Measurements from ENCODE around the gene L3MBTL4. TPM values are rescaled to one million over a fixed set of nuclear protein-coding genes. Genes with fewer than 3 reads are reported as not detected.

The L3MBTL4 gene
- total RNA-seq, 1 experiment from 2014 or later, result not detected

- intact Hi-C loops (cut with micrococcal nuclease; ENCODE audit: unreplicated experiment), result no loop called here
- H3K4me1 ChIP-seq (ENCODE audit: insufficient read depth, low read length, poor library complexity, severe bottlenecking), result no peaks in the 10 kb centered on the region
- no TSS peak for BruUV-seq (replicated peaks)
- DNase-seq (ENCODE audit: low spot score), result no peak
- TF ChIP-seq EZH2 (IDR thresholded peaks at IDR 0.05; ENCODE audit: borderline replicate concordance, low read depth, low read length, poor library complexity, severe bottlenecking) (no peak), CTCF (conservative IDR thresholded peaks at IDR 0.05; ENCODE audit: low read depth, low read length) (no peak)
- peaks cover 19% of the 10 kb centered on the region for H3K9me3 ChIP-seq (ENCODE audit: low read depth, low read length, poor library complexity, severe bottlenecking)
- no peak overlapping the region for H3K27ac ChIP-seq (ENCODE audit: low read depth, low read length, poor library complexity, severe bottlenecking)
- no peak overlapping the region for H3K4me3 ChIP-seq (ENCODE audit: low read depth, low read length, poor library complexity, severe bottlenecking)
- no peaks in the 10 kb centered on the region for H3K36me3 ChIP-seq (ENCODE audit: insufficient read depth, low read length, poor library complexity, severe bottlenecking)
- CTCF ChIA-PET, result no interaction called here
- POLR2A ChIA-PET (ENCODE audit: low non-redundant PET), result no interaction called here
- H3K27me3 ChIP-seq (replicated peaks; ENCODE audit: insufficient read depth, low read depth, low read length, poor library complexity), result no peaks in the 10 kb centered on the region
These were observed 39.7 kb downstream of the L3MBTL4 start for GRCh38 chr18:6374935-6375529.

- Histone ChIP-seq H3K4me3 (ENCODE audit: low read depth, low read length, poor library complexity, severe bottlenecking) (no peak overlapping the region), H3K27ac (ENCODE audit: low read depth, low read length, poor library complexity, severe bottlenecking) (no peak overlapping the region), H3K27me3 (replicated peaks; ENCODE audit: insufficient read depth, low read depth, low read length, poor library complexity) (no peaks in the 10 kb centered on the region), H3K4me1 (ENCODE audit: insufficient read depth, low read length, poor library complexity, severe bottlenecking) (no peaks in the 10 kb centered on the region), H3K36me3 (ENCODE audit: insufficient read depth, low read length, poor library complexity, severe bottlenecking) (no peaks in the 10 kb centered on the region), H3K9me3 (ENCODE audit: low read depth, low read length, poor library complexity, severe bottlenecking) (peaks cover 19% of the 10 kb centered on the region)
- CTCF ChIA-PET, result no interaction called here
- no peak for DNase-seq (ENCODE audit: low spot score)
- POLR2A ChIA-PET (ENCODE audit: low non-redundant PET), result no interaction called here
- no peak for TF ChIP-seq CTCF (conservative IDR thresholded peaks at IDR 0.05; ENCODE audit: low read depth, low read length)
- no peak for TF ChIP-seq EZH2 (IDR thresholded peaks at IDR 0.05; ENCODE audit: borderline replicate concordance, low read depth, low read length, poor library complexity, severe bottlenecking)
- intact Hi-C loops (cut with micrococcal nuclease; ENCODE audit: unreplicated experiment), result no loop called here
- no TSS peak for BruUV-seq (replicated peaks)
These were observed 40.4 kb downstream of the L3MBTL4 start for GRCh38 chr18:6374340-6374739.

GRCh38 chr18:6373187-6373586 lies 41.5 kb downstream of the L3MBTL4 start:
- Histone ChIP-seq H3K27ac (ENCODE audit: low read depth, low read length, poor library complexity, severe bottlenecking) (no peak overlapping the region), H3K4me3 (ENCODE audit: low read depth, low read length, poor library complexity, severe bottlenecking) (no peak overlapping the region), H3K27me3 (replicated peaks; ENCODE audit: insufficient read depth, low read depth, low read length, poor library complexity) (no peaks in the 10 kb centered on the region), H3K36me3 (ENCODE audit: insufficient read depth, low read length, poor library complexity, severe bottlenecking) (no peaks in the 10 kb centered on the region), H3K9me3 (ENCODE audit: low read depth, low read length, poor library complexity, severe bottlenecking) (peaks cover 22% of the 10 kb centered on the region), H3K4me1 (ENCODE audit: insufficient read depth, low read length, poor library complexity, severe bottlenecking) (no peaks in the 10 kb centered on the region)
- BruUV-seq (replicated peaks), result no TSS peak
- TF ChIP-seq CTCF (conservative IDR thresholded peaks at IDR 0.05; ENCODE audit: low read depth, low read length) (no peak), EZH2 (IDR thresholded peaks at IDR 0.05; ENCODE audit: borderline replicate concordance, low read depth, low read length, poor library complexity, severe bottlenecking) (no peak)
- no peak for DNase-seq (ENCODE audit: low spot score)
- intact Hi-C loops (cut with micrococcal nuclease; ENCODE audit: unreplicated experiment), result no loop called here
- ChIA-PET POLR2A (ENCODE audit: low non-redundant PET) (no interaction called here), CTCF (no interaction called here)
